GM12892 (cell line): ENCODE data around the gene SLC32A1.

Experiments used
- POLR2A ChIP-seq: IDR thresholded peaks from 2 replicates; pipeline ENCODE4 v1.6.1; 2011; ENCODE audit warnings: low read depth, low read length, control low read depth
- POLR2AphosphoS5 ChIP-seq: IDR thresholded peaks from 2 replicates; pipeline ENCODE4 v1.6.1; 2011; ENCODE audit warnings: low read depth, low read length, control low read depth
- TAF1 ChIP-seq: IDR thresholded peaks from 2 replicates; pipeline ENCODE4 v1.6.1; 2011; ENCODE audit warnings: low read depth, mild to moderate bottlenecking, control low read depth, low read length, borderline replicate concordance

DNA sequence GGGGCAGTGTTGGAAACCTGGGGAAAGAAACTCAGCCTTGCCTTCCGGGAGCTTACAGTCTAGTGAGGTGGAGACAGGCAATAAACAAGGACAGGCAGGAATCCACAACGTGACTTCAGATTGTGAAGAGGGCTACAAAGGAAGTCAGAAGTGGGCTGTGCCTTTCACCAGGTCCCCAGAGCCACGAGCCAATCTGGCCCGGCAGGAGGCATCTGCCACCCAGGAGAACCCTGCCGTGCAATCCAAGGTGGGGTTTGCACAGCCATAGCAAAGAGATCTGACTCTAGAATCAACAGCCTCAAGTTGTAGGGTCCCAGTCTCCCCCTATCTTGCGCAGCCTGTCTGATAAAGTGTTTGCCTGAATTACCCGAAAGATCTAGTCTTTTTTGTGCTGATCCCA, 5.5 kb downstream of the SLC32A1 start:
- no peak for TF ChIP-seq POLR2A
- TF ChIP-seq POLR2AphosphoS5 = no peak
- no peak for TF ChIP-seq TAF1
